ENCODE results near the gene MRPL49. TPM values are rescaled to one million over a fixed set of nuclear protein-coding genes. Genes with fewer than 3 reads are reported as not detected.

MRPL49 gene
- total RNA-seq, 1 experiment from 2014 or later, result 73.4 TPM

DNA sequence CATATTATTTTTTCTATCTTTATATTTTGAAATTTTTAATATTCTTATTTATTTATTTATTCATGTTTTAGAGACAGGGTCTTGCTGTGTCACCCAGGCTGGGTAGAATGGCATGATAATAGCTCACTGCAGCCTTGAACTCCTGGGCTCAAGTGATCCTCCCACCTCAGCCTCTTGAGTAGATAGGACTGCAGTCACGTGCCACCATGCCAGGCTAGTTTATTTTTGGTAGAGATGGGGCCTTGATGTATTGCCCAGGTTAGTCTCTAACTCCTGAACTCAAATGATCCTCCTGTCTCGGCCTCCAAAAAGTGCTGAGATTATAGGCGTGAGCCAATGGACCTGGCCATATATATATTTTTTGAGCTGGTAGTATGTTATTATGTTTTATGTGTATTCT lies 45.5 kb downstream of the MRPL49 start:
- no peak overlapping the region for H2BK120ac ChIP-seq (ENCODE audit: low read depth, low read length, poor library complexity, severe bottlenecking)
- no peaks in the 10 kb centered on the region; a peak in 1 of 7 replicates for H3K36me3 Mint-ChIP-seq (ENCODE audit: insufficient read depth in 1 of 3, low read depth in 3 of 3)
- no peaks in the 10 kb centered on the region for H3K9me3 ChIP-seq (ENCODE audit: control insufficient read depth, low read depth, low read length)
- WGBS (ENCODE audit: extremely low coverage, insufficient read length, low lambda C conversion rate), result no CpG with 5 or more reads among the region's 3 CpGs
- no peak overlapping the region for H2BK12ac ChIP-seq (ENCODE audit: insufficient read length, low read depth, low read length)
- H2AFZ ChIP-seq (ENCODE audit: low read length), result no peak overlapping the region
- no peaks in the 10 kb centered on the region; the same call in 1 of the 2 replicates for H3K27me3 Mint-ChIP-seq (ENCODE audit: low read depth)
- no peak overlapping the region for H3K4me3 Mint-ChIP-seq
- no peak overlapping the region for H4K5ac ChIP-seq (ENCODE audit: insufficient read length, low read depth, low read length)
- H3K23ac ChIP-seq (ENCODE audit: insufficient read length, low read depth, low read length), result no peak overlapping the region
- no peak overlapping the region for H3K9ac ChIP-seq (ENCODE audit: extremely low read depth, insufficient read length, low read length)
- no peak overlapping the region for H3K14ac ChIP-seq (ENCODE audit: insufficient read depth, low read length)
- peaks cover 7 to 15% of the 10 kb centered on the region in 2 experiments for H3K4me1 Mint-ChIP-seq
- no peaks in the 10 kb centered on the region; the same call in 1 of the 2 replicates for H3K4me1 ChIP-seq (ENCODE audit: insufficient read depth, low read length)
- H3K79me2 ChIP-seq (ENCODE audit: insufficient read depth, low read length), result no peaks in the 10 kb centered on the region
- no peak overlapping the region for H3T11ph ChIP-seq (ENCODE audit: low read length)
- no peak overlapping the region for H4K8ac ChIP-seq (replicated peaks; ENCODE audit: insufficient read length, low read depth, low read length)
- H4K91ac ChIP-seq (ENCODE audit: insufficient read length, low read depth, low read length), result no peak overlapping the region
- no peak overlapping the region for H3K4me2 ChIP-seq (ENCODE audit: insufficient read depth, insufficient read length, low read length)
- no peaks in the 10 kb centered on the region for H3K9me3 Mint-ChIP-seq
- H3K23me2 ChIP-seq (ENCODE audit: insufficient read length, low read depth, low read length, poor library complexity, severe bottlenecking), result no peaks in the 10 kb centered on the region
- DNase-seq, result no peak
- H2BK20ac ChIP-seq (ENCODE audit: low read depth, low read length, poor library complexity, severe bottlenecking), result no peak overlapping the region
- TF ChIP-seq CTCF (conservative IDR thresholded peaks at IDR 0.05), result no peak
- H3K4ac ChIP-seq (ENCODE audit: low read depth, low read length), result no peak overlapping the region
- H3K56ac ChIP-seq (ENCODE audit: insufficient read length, low read depth, low read length), result no peak overlapping the region
- H2AK5ac ChIP-seq (ENCODE audit: insufficient read length, low read length), result no peak overlapping the region
- no peak overlapping the region for H2BK15ac ChIP-seq (ENCODE audit: low read depth, low read length)
- H3K27ac Mint-ChIP-seq, result no peak overlapping the region
- no peak overlapping the region for H2BK5ac ChIP-seq (ENCODE audit: insufficient read length, low read length)
- no peaks in the 10 kb centered on the region for H4K20me1 ChIP-seq (ENCODE audit: control insufficient read depth, insufficient read depth, insufficient read length)
- H3K27me3 ChIP-seq (ENCODE audit: insufficient read depth, low read length), result no peaks in the 10 kb centered on the region
- H3K18ac ChIP-seq (ENCODE audit: insufficient read length, low read depth, low read length), result no peak overlapping the region
- no peak overlapping the region for H3K27ac ChIP-seq (ENCODE audit: insufficient read length, low read depth, low read length)
- no peaks in the 10 kb centered on the region for H3K79me1 ChIP-seq (ENCODE audit: insufficient read depth, low read depth, low read length, poor library complexity, severe bottlenecking)
